Measurements from ENCODE around the gene SERINC5. TPM values are rescaled to one million over a fixed set of nuclear protein-coding genes. Genes with fewer than 3 reads are reported as not detected.
A peak's percentile ranks its signal among the peaks of the same experiment; 100 is the strongest.

SERINC5 gene
- total RNA-seq, 1 donor from 2014 or later, result 12.9 TPM

DNA sequence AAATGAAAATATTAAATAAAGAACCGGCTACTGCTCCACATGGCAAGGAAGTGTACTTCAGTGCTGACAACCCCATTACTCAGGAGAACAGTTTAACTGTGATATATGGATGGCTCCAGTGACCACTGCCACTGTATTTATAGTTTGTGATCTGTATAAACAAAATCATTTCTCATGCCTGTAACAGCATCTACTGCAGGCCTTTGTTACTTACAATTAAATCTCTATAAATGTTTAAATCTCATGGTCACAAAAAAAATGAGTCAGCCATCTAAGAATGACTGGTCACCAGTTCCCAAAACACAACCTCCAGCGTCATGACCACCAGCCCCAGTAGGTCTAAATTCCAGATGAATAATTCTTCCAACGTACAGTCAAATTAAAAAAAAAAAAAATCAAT, 24.6 kb downstream of the SERINC5 start:
- Histone ChIP-seq H3K4me3 (ENCODE audit: low read depth, low read length) (no peak overlapping the region), H3K27me3 (ENCODE audit: control insufficient read depth, insufficient read depth, low read length) (no peaks in the 10 kb centered on the region), H3K36me3 (ENCODE audit: control insufficient read depth, insufficient read depth, low read length) (no peaks in the 10 kb centered on the region)
- DNase-seq (ENCODE audit: low read depth), result peak; percentile 43
- TF ChIP-seq, protein P1, sequence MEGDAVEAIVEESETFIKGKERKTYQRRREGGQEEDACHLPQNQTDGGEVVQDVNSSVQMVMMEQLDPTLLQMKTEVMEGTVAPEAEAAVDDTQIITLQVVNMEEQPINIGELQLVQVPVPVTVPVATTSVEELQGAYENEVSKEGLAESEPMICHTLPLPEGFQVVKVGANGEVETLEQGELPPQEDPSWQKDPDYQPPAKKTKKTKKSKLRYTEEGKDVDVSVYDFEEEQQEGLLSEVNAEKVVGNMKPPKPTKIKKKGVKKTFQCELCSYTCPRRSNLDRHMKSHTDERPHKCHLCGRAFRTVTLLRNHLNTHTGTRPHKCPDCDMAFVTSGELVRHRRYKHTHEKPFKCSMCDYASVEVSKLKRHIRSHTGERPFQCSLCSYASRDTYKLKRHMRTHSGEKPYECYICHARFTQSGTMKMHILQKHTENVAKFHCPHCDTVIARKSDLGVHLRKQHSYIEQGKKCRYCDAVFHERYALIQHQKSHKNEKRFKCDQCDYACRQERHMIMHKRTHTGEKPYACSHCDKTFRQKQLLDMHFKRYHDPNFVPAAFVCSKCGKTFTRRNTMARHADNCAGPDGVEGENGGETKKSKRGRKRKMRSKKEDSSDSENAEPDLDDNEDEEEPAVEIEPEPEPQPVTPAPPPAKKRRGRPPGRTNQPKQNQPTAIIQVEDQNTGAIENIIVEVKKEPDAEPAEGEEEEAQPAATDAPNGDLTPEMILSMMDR (IDR thresholded peaks at IDR 0.05; ENCODE audit: insufficient read depth, low read length, poor library complexity, severe bottlenecking), result no peak

DNA sequence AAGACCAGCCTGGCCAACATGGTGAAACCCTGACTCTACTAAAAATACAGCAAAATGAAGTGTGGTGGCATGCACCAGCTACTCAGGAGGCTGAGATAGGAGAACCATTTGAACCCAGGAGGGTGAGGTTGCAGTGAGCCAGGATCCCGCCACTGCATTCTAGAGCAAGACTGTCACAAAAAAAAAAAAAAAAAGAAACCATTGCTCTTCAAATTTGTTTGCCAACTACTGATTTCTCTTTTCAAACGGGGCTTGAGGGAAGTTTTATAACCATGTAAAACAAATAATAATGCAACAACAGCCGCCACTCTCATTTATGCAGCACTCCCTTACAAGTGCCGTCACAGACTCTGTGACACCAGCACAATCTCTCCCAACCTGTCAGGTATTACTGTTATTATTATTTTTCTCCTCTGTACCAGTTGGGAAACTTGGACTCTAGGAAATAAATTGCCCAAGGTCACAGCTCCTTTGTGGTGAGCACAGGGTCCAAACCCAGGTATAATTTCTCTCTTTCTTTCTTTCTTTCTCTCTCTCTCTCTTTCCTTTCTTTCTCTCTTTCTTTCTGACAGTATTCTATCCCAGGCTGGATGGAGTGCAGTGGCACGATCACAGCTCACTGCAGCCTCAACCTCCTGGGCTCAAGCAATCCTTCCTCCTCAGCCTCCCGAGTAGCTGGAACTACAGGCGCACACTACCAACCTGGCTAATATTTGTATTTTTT, 25.4 kb downstream of the SERINC5 start:
- no peak overlapping the region for H3K4me3 ChIP-seq (ENCODE audit: low read depth, low read length)
- no peak for DNase-seq (ENCODE audit: low read depth)
- H3K27me3 ChIP-seq (ENCODE audit: control insufficient read depth, insufficient read depth, low read length), result no peaks in the 10 kb centered on the region
- H3K36me3 ChIP-seq (ENCODE audit: control insufficient read depth, insufficient read depth, low read length), result no peaks in the 10 kb centered on the region
- TF ChIP-seq, protein P1 (IDR thresholded peaks at IDR 0.05; ENCODE audit: insufficient read depth, low read length, poor library complexity, severe bottlenecking), result no peak

DNA sequence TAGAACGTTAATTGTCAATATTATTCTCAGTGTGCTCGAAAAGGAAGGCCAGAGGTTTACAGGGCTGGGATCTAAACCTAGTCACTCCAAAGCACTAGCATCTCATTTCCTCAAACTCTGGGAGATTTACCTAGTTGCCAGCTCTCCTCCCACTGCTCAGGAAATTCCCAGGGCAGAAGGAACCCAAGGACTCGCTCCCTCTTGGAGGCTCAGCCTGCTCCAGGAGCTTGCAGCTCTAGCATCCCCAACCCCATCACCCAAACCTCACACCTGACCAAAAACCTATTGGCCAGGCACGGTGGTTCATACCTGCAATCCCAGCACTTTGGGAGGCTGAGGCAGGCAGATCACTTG, 26.0 kb downstream of the SERINC5 start:
- no peaks in the 10 kb centered on the region for H3K27me3 ChIP-seq (ENCODE audit: control insufficient read depth, insufficient read depth, low read length)
- no peaks in the 10 kb centered on the region for H3K36me3 ChIP-seq (ENCODE audit: control insufficient read depth, insufficient read depth, low read length)
- no peak overlapping the region for H3K4me3 ChIP-seq (ENCODE audit: low read depth, low read length)
- TF ChIP-seq, protein P1 (IDR thresholded peaks at IDR 0.05; ENCODE audit: insufficient read depth, low read length, poor library complexity, severe bottlenecking), result no peak
- no peak for DNase-seq (ENCODE audit: low read depth)

DNA sequence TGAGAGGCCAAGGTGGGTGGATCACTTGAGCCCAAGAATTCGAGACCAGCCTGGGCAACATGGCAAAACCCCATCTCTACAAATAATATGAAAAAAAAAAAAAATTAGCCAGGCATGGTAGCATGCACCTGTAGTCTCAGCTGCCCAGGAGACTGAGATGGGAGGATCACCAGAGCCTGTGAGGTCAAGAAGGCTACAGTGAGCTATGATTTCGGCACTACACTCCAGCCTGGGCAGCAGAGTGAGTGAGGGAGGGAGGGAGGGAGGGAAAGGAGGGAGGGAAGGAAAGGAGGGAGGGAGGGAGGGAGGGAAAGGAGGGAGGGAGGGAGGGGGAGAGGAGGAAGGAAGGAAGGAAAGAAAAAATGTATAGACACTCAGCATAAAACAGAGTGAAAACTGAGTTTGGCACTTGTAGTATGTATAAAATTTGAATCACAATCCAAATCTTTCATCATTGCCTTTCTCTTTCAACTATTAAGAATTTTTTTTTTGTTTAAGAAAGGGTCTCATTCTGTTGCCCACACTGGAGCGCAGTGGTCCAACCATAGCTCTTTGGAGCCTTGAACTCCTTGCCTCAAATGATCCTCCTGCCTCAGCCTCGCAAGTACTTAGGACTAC, 27.8 kb downstream of the SERINC5 start:
- TF ChIP-seq, protein P1 (IDR thresholded peaks at IDR 0.05; ENCODE audit: insufficient read depth, low read length, poor library complexity, severe bottlenecking), result no peak
- DNase-seq (ENCODE audit: low read depth), result no peak
- Histone ChIP-seq H3K36me3 (ENCODE audit: control insufficient read depth, insufficient read depth, low read length) (no peaks in the 10 kb centered on the region), H3K4me3 (ENCODE audit: low read depth, low read length) (no peak overlapping the region), H3K27me3 (ENCODE audit: control insufficient read depth, insufficient read depth, low read length) (no peaks in the 10 kb centered on the region)

DNA sequence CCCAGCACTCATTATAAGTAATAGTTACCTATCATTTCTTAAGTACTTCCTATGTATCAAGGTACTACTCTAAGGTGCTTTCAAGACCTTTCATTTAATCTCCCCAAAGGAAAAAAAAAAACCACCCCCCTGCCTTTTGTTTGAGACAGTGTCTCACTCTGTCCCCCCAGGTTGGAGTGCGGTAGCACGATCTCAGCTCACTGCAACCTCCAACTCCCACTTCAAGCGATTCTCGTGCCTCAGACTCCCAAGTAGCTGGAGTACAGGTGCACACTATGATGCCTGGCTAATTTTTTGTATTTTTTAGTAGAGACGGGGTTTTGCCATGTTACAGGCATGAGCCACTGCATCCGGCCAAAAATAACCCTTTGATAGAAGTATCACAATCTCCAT, 29.9 kb downstream of the SERINC5 start:
- H3K27me3 ChIP-seq (ENCODE audit: control insufficient read depth, insufficient read depth, low read length), result no peaks in the 10 kb centered on the region
- no peak for DNase-seq (ENCODE audit: low read depth)
- TF ChIP-seq, protein P1 (IDR thresholded peaks at IDR 0.05; ENCODE audit: insufficient read depth, low read length, poor library complexity, severe bottlenecking), result no peak

More for the DNA sequence above, 29.9 kb downstream of the SERINC5 start:
- no peak overlapping the region for H3K4me3 ChIP-seq (ENCODE audit: low read depth, low read length)
- H3K36me3 ChIP-seq (ENCODE audit: control insufficient read depth, insufficient read depth, low read length), result no peaks in the 10 kb centered on the region

Measured in kidney epithelial cell (primary cell).